HepG2 (cell line): Measurements from ENCODE around the gene CKM. TPM values are rescaled to one million over a fixed set of nuclear protein-coding genes. Genes with fewer than 3 reads are reported as not detected.

ENCODE experiments used
- ATAC-seq: fragments of 200-7000 bp; cut with Tn5 transposase; 3 replicates; pipeline ENCODE4 v1.9.1; 2020; ENCODE audit warnings: mild to moderate bottlenecking, moderate library complexity
- BruUV-seq: library from RNA; stranded (reverse); fragments of 400-500 nt; replicated peaks from 2 replicates; lab custom pipeline; 2021; lab: Mats Ljungman, UMichigan
- CTCF ChIA-PET: fragments of 300-600 bp; formaldehyde crosslinking; extraction: SDS; loops from one replicate; lab custom pipeline; 2021; ENCODE audit warnings: low total read pairs, inconsistent platforms, low intra/inter-chr PET ratio; lab: Yijun Ruan, JAX
- POLR2A ChIA-PET: fragments of 350-600 bp; sonication (Branson Sonifier 250); formaldehyde crosslinking; loops from one replicate; lab custom pipeline; 2020; ENCODE audit warnings: antibody characterized with exemption, inconsistent platforms; lab: Yijun Ruan, JAX
- DNase-seq: peaks from one replicate; pipeline ENCODE4 v3.0.0-alpha.2; 2015; ENCODE audit warnings: low spot score
- FAIRE-seq: peaks from 3 replicates; lab custom pipeline; 2011; peaks lifted over from hg19 to GRCh38; lab: Jason Lieb, UNC
- H2AFZ ChIP-seq: one replicate; pipeline ENCODE4 v1.6.1; 2011; ENCODE audit warnings: low read length, inconsistent platforms
- H3K27ac ChIP-seq: fragments of 300-600 bp; 3 replicates; pipeline ENCODE4 v1.8.0; 2011; ENCODE audit warnings: mixed run types, mild to moderate bottlenecking, mixed read lengths, low read length, inconsistent platforms; ENCODE audit not compliant: insufficient read depth; ENCODE audit errors: extremely low read length
- H3K27me3 ChIP-seq, 2 experiments: fragments of 200-600 bp in 1 of 2; 2 replicates in 1 of 2; 3 replicates in 1 of 2; pipeline versions ENCODE4 v1.6.0 to v1.8.0; 2011; ENCODE audit warnings: low read length in 2 of 2, mild to moderate bottlenecking in 2 of 2, moderate library complexity in 2 of 2, inconsistent platforms in 1 of 2; ENCODE audit not compliant: insufficient read depth in 2 of 2, control insufficient read depth in 1 of 2
- H3K36me3 ChIP-seq, 2 experiments: fragments of 200-600 bp in 1 of 2; replicated peaks in 1 of 2; 2 replicates in 1 of 2; 3 replicates in 1 of 2; pipeline versions ENCODE4 v1.5.1 to v1.8.0; 2011; ENCODE audit warnings: low read length in 2 of 2, inconsistent platforms in 1 of 2; ENCODE audit not compliant: insufficient read depth in 2 of 2, control insufficient read depth in 1 of 2
- H3K4me1 ChIP-seq: 2 replicates; pipeline ENCODE4 v1.5.1; 2012; ENCODE audit warnings: low read length, inconsistent platforms; ENCODE audit not compliant: insufficient read depth
- H3K4me2 ChIP-seq: 2 replicates; pipeline ENCODE4 v1.6.0; 2011; ENCODE audit warnings: low read depth, low read length, inconsistent platforms
- H3K4me3 ChIP-seq, 3 experiments: fragments of 200-600 bp in 1 of 3; sonication (generic), shearing (Covaris generic) in 1 of 3; replicated peaks in 1 of 3; 2 replicates each; pipeline ENCODE4 v1.5.1; 2011 to 2016; ENCODE audit warnings: low read length in 3 of 3, inconsistent platforms in 2 of 3, low read depth in 2 of 3, mild to moderate bottlenecking in 2 of 3, control low read depth in 1 of 3, mixed read lengths in 1 of 3; ENCODE audit not compliant: insufficient read depth in 1 of 3
- H3K79me2 ChIP-seq: one replicate; pipeline ENCODE4 v1.6.1; 2011; ENCODE audit warnings: low read length, inconsistent platforms; ENCODE audit not compliant: insufficient read depth
- H3K9ac ChIP-seq: 2 replicates; pipeline ENCODE4 v1.6.0; 2011; ENCODE audit warnings: mild to moderate bottlenecking, low read depth, low read length, inconsistent platforms; ENCODE audit not compliant: insufficient read depth
- H3K9me3 ChIP-seq: 2 replicates; pipeline ENCODE4 v1.5.1; 2012; ENCODE audit warnings: mild to moderate bottlenecking, low read length
- H4K20me1 ChIP-seq: 2 replicates; pipeline ENCODE4 v1.6.0; 2011; ENCODE audit warnings: inconsistent platforms, mild to moderate bottlenecking, low read length, moderate library complexity; ENCODE audit not compliant: insufficient read depth
- AGO2 ChIP-seq: fragments of 200-400 bp; formaldehyde crosslinking; optimal IDR thresholded peaks from 2 replicates; pipeline ENCODE3; 2017; ENCODE audit warnings: mild to moderate bottlenecking, low read depth, low read length, moderate library complexity
- CHD4 ChIP-seq: fragments of 200-600 bp; sonication (generic); IDR thresholded peaks from 2 replicates; pipeline ENCODE4 v1.7.0; 2017; ENCODE audit warnings: mild to moderate bottlenecking, low read length, borderline replicate concordance
- KDM6A ChIP-seq: IDR thresholded peaks from 2 replicates; pipeline ENCODE4 v1.6.1; 2016; ENCODE audit warnings: low read depth
- NONO ChIP-seq, 2 experiments: fragments of 450-650 bp in 1 of 2; sonication (generic) in 1 of 2; formaldehyde crosslinking in 1 of 2; IDR thresholded peaks in 1 of 2; conservative IDR thresholded peaks in 1 of 2; 2 replicates each; pipeline versions ENCODE4 v1.6.1 to v1.8.0; 2017 to 2022; ENCODE audit warnings: mild to moderate bottlenecking in 1 of 2, missing genetic modification reagents in 1 of 2, moderate library complexity in 1 of 2
- SIX4 ChIP-seq: sonication (generic); formaldehyde crosslinking; IDR thresholded peaks from 2 replicates; pipeline ENCODE4 v1.4.0; 2020; ENCODE audit warnings: missing genetic modification reagents
- ZNF317 ChIP-seq: sonication (generic); formaldehyde crosslinking; IDR thresholded peaks from 2 replicates; pipeline ENCODE4 v1.5.0; 2020; ENCODE audit warnings: mild to moderate bottlenecking, missing genetic modification reagents
- ZNF44 ChIP-seq: sonication (generic); formaldehyde crosslinking; IDR thresholded peaks from 2 replicates; pipeline ENCODE4 v1.5.1; 2020; ENCODE audit warnings: mild to moderate bottlenecking, missing genetic modification reagents
- ZNF615 ChIP-seq: sonication (generic); formaldehyde crosslinking; IDR thresholded peaks from 2 replicates; pipeline ENCODE4 v1.5.0; 2020; ENCODE audit warnings: mild to moderate bottlenecking, missing genetic modification reagents, borderline replicate concordance
- ZNF629 ChIP-seq: sonication (generic); formaldehyde crosslinking; conservative IDR thresholded peaks from 2 replicates; pipeline ENCODE4 v1.5.0; 2020; ENCODE audit warnings: missing genetic modification reagents
- ZSCAN29 ChIP-seq: sonication (generic); formaldehyde crosslinking; conservative IDR thresholded peaks from 2 replicates; pipeline ENCODE4 v1.4.0; 2020; ENCODE audit warnings: mild to moderate bottlenecking, missing genetic modification reagents
- WGBS: methylation state at CpG from one replicate; pipeline ENCODE4 v1.1.6; 2017; ENCODE audit warnings: low lambda C conversion rate; 5-methylcytosine and 5-hydroxymethylcytosine counted together
- in situ Hi-C: cut with HindIII; loops from 2 replicates; pipeline ENCODE4 v1.10.0; 2017; ENCODE audit warnings: low pct_unique_long_range_greater_than_20kb; ENCODE audit not compliant: extremely low pct_ligation_motif_present
- intact Hi-C: fragments of 100-400 bp; cut with micrococcal nuclease; formaldehyde crosslinking; loops from one replicate; pipeline ENCODE4 v1.10.0; 2022; ENCODE audit not compliant: unreplicated experiment
- polyA plus RNA-seq, 8 experiments: library from polyadenylated mRNA; depleted of rRNA in 3 of 8; stranded (reverse) in 7 of 8; unstranded in 1 of 8; fragments of >200 nt; fragmentation: Illumina TruSeq in 4 of 8; extraction: Trizol in 4 of 8; gene quantifications; 2 replicates each; pipeline versions ENCODE4 v1.2.1 to v1.2.3, GENCODE V29; 2011 to 2016; ENCODE audit warnings: low read depth in 4 of 8, missing spikeins in 1 of 8, mixed read lengths in 1 of 8; ENCODE audit not compliant: insufficient read depth in 1 of 8
- total RNA-seq, 5 experiments: library from RNA; depleted of rRNA; stranded (reverse); fragments of >200 nt; fragmentation: Illumina TruSeq; extraction: Trizol; gene quantifications; 2 replicates each; pipeline ENCODE4 v1.2.3, GENCODE V29; 2016; ENCODE audit warnings: low read depth in 1 of 5

CKM gene
- total and polyA plus RNA-seq, 2 of the 13 experiments (the other 11 are each of a cell fraction or from before 2014, with no cell fraction given): 0.54 to 0.80 TPM

- Histone ChIP-seq H3K36me3 (peaks cover 1 to 9% of the 10 kb centered on the region in 2 experiments; a peak in 3 of 5 replicates), H3K79me2 (no peaks in the 10 kb centered on the region)
- CTCF ChIA-PET: no interaction called here
- no peak for ATAC-seq
- TF ChIP-seq ZNF629 (CRISPR knock-in tag) (peak; percentile 72), NONO (IDR thresholded peaks at IDR 0.05) (no peak), NONO (CRISPR knock-in tag; conservative IDR thresholded peaks at IDR 0.05) (0 out of 2 replicates have a peak, but pooled peaks have one; percentile 5), ZSCAN29 (CRISPR knock-in tag) (no peak), CHD4 (peak; percentile 51; the same call in 1 of the 2 replicates), ZNF44 (CRISPR knock-in tag) (no peak)
- TF ChIP-seq, all 625 proteins: peak for 3
- H3K4me3 ChIP-seq: no peak overlapping the region
- intact Hi-C loops: no loop called here
- no peaks in the 10 kb centered on the region for H3K27me3 ChIP-seq
- H3K4me2 ChIP-seq: no peak overlapping the region
- no peak for DNase-seq
- no peak overlapping the region for H3K27ac ChIP-seq
- H3K9ac ChIP-seq: no peak overlapping the region
- H4K20me1 ChIP-seq: no peaks in the 10 kb centered on the region
- POLR2A ChIA-PET: interaction anchor here (0.6 kb wide), 1 partner anchor 14 kb away, joined by 4 read pairs; no protein-coding TSS in a partner anchor
- H3K9me3 ChIP-seq: no peaks in the 10 kb centered on the region
- BruUV-seq: no TSS peak
- peaks cover 21% of the 10 kb centered on the region for H3K4me1 ChIP-seq
- WGBS: 96% methylated on average over 12 of the region's 12 CpGs
- no peak for FAIRE-seq
- in situ Hi-C loops: no loop called here
- no peak overlapping the region for H2AFZ ChIP-seq
These were observed 19.2 kb downstream of the CKM start for GRCh38 chr19:45303269-45304060.

- in situ Hi-C loops: no loop called here
- BruUV-seq: no TSS peak
- H3K79me2 ChIP-seq: no peaks in the 10 kb centered on the region
- CTCF ChIA-PET: no interaction called here
- H3K36me3 ChIP-seq: peaks cover 3 to 13% of the 10 kb centered on the region in 2 experiments; a peak in 4 of 5 replicates
- POLR2A ChIA-PET: no interaction called here
- H3K27ac ChIP-seq: no peak overlapping the region
- no peak for TF ChIP-seq ZNF615 (CRISPR knock-in tag)
- no peak for TF ChIP-seq ZNF317 (CRISPR knock-in tag)
- TF ChIP-seq ZNF44 (CRISPR knock-in tag): no peak
- no peak for TF ChIP-seq SIX4 (CRISPR knock-in tag)
- TF ChIP-seq KDM6A (CRISPR knock-in tag): no peak
- TF ChIP-seq AGO2: peak; percentile 41
- no peaks in the 10 kb centered on the region for H4K20me1 ChIP-seq
- H3K27me3 ChIP-seq: no peaks in the 10 kb centered on the region
- DNase-seq (no peak), FAIRE-seq (no peak), ATAC-seq (no peak)
- no peak overlapping the region for H3K4me2 ChIP-seq
- H3K4me3 ChIP-seq: no peak overlapping the region
- H3K9ac ChIP-seq: no peak overlapping the region
- intact Hi-C loops: no loop called here
- WGBS: 97% methylated on average over 26 of the region's 27 CpGs
- no peaks in the 10 kb centered on the region for H3K9me3 ChIP-seq
- H2AFZ ChIP-seq: no peak overlapping the region
- peaks cover 21% of the 10 kb centered on the region for H3K4me1 ChIP-seq
These were observed 20.3 kb downstream of the CKM start for GRCh38 chr19:45302416-45302815.
